IPS DF 4.7 (cell line): Measurements from ENCODE around the gene PPP1R1B.

Experiments used
- DNase-seq: peaks from one replicate; pipeline ENCODE4 v3.0.0-alpha.2; 2013; ENCODE audit warnings: low spot score; ENCODE audit errors: extremely low read depth

Gene PPP1R1B

GRCh38 chr17:39614545-39615157 lies 12.1 kb upstream of the PPP1R1B start:
- no peak for DNase-seq

- DNase-seq, result no peak
Measured at GRCh38 chr17:39615434-39615833, 11.3 kb upstream of the PPP1R1B start.

GRCh38 chr17:39617100-39617445 lies 9.7 kb upstream of the PPP1R1B start:
- DNase-seq, result no peak

- no peak for DNase-seq
Measured at GRCh38 chr17:39617446-39618245, 9.1 kb upstream of the PPP1R1B start.

- no peak for DNase-seq
Measured at GRCh38 chr17:39618246-39618913, 8.4 kb upstream of the PPP1R1B start.

- no peak for DNase-seq
Measured at GRCh38 chr17:39618956-39619785, 7.6 kb upstream of the PPP1R1B start.

- DNase-seq, result no peak
Measured at GRCh38 chr17:39619786-39620101, 7.0 kb upstream of the PPP1R1B start.

- DNase-seq, result no peak
Measured at GRCh38 chr17:39621523-39622379, 5.0 kb upstream of the PPP1R1B start.

GRCh38 chr17:39622380-39623006 lies 4.3 kb upstream of the PPP1R1B start:
- DNase-seq, result no peak

GRCh38 chr17:39623356-39623950 lies 3.3 kb upstream of the PPP1R1B start:
- no peak for DNase-seq

- no peak for DNase-seq
Measured at GRCh38 chr17:39624313-39624712, 2.4 kb upstream of the PPP1R1B start.

- no peak for DNase-seq
Measured at GRCh38 chr17:39625198-39625785, 1.5 kb upstream of the PPP1R1B start.

- no peak for DNase-seq
Measured at GRCh38 chr17:39627047-39627711, 427 bp downstream of the PPP1R1B start.

- no peak for DNase-seq
Measured at GRCh38 chr17:39627712-39628516, 1.2 kb downstream of the PPP1R1B start.

GRCh38 chr17:39628655-39629493 lies 2.1 kb downstream of the PPP1R1B start:
- no peak for DNase-seq

- no peak for DNase-seq
Measured at GRCh38 chr17:39629494-39629880, 2.7 kb downstream of the PPP1R1B start.

GRCh38 chr17:39629898-39630297 lies 3.1 kb downstream of the PPP1R1B start:
- DNase-seq, result no peak
